GM18505 (cell line): ENCODE data around the gene BCAR3.
"Not testable (repeated sequence)": the region's sequence is repeated elsewhere in the genome, so short reads cannot be mapped to it uniquely, and the experiment has no call there.

Experiments used
- ATAC-seq: cut with Tn5 transposase; IDR thresholded peaks from one replicate; pipeline ENCODE4 v1.9.1; 2021; ENCODE audit not compliant: unreplicated experiment
- POLR2A ChIP-seq: IDR thresholded peaks from 4 replicates; pipeline ENCODE4 v1.6.1; 2011; ENCODE audit warnings: borderline replicate concordance; ENCODE audit not compliant: insufficient read depth, insufficient read length; ENCODE audit errors: extremely low read depth

Gene BCAR3

DNA sequence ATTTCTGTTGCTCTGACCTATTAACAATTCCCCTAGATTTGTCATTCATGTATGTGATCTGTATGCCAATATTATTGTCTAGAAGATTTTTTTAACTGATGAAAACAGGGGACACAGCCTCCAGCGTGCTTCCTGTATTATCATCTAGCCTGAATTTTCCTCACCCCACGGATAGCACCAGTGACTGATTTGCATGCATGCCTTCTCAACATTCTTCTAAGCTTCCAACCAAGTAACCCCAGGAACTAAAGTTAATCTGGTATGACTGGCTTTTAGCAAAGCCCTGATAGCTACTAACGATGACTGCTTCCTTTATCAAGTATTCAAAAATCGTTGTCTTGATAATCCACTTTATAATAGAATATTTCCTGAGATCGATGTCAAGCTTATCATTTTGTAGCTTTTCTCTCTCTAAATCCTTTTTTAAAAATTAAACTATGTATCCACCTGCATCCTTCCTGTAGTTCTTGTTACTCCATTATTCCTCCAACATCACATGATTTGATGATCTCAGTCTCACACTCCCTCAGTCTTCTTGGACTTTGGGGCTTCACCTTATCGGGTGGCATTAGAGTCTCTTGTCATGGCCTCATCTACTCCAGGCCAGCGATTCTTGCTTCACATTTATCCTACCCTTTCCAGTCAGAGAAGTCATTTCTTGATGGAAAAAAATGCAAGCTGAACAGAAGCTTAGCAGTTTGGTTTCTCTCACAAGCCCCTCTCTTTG, 19.0 kb downstream of the BCAR3 start:
- TF ChIP-seq POLR2A, result no peak
- ATAC-seq, result no peak

DNA sequence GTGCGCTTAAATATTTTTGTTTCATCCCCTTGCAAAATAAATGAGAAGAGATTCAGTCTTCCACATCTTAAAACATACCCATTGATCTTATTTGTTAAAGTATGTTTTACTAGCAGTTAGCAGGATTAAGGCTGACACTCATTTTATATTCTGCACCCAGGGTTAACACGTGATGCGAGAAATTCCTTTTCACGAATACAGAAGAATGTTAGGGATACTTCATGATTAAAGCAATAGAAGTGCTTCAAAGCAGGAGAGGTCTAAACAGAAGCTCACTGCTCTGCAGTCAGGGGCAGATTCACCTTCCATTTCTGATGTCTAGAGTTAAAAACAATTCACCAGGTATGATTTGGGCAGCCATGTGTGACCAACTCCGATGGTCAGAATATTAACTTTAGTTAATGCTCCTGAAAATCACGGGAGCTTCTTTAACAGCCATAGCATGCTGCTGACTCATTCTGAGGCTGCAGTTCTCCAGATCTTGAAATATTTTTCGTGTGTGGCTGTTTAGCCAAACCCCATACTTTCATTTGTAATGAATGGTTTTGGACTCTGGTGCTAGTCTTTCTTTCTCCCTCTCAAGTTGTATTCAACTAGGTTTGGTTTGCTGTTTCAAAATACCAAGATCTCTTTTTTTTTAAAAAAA, 19.7 kb downstream of the BCAR3 start:
- TF ChIP-seq POLR2A, result no peak
- ATAC-seq, result no peak

DNA sequence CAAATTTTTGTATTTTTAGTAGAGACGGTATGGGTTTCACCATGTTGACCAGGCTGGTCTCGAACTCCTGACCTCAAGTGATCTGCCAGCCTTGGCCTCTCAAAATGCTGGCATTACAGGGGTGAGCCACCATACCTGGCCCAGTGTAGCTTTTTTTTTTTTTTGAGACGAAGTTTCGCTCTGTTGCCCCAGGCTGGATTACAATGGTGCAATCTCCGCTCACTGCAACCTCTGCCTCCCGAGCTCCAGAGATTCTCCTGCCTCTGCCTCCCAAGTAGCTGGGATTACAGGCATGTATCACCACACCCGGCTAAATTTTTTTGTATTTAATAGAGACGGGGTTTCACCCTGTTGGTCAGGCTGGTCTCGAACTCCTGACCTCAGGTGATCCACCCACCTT, 20.3 kb downstream of the BCAR3 start:
- not testable (repeated sequence) for ATAC-seq

DNA sequence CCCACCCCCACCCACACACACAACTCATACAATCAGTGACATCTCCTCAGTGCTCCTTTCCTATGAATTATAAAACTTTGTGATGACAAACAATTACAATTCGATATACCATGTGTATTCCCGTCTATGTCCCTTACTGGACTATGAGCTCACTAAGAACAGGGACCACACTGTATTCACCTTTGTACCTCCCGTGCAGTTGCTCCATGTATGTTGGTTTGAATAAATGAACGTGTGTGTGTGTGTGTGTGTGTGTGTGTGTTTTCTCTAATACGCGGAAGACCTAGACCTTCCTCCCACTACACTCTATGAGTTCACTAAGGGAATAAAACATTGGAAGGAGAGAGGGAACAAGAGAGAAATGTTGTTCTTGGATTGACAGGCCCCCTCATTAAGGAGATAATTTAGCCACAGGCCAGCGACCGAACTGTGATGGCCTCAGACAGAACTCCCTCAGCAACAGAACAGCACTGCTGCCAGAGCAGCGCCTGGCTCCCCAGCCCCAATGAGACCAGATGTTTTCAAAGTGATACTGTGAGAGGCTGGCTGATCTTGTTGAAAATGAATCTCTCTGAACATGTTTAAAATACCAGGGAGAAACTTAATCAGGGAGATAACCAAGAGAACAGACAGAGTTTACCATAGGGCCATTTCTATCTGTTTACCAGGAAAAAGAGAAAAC, 21.7 kb downstream of the BCAR3 start:
- no peak for ATAC-seq
- TF ChIP-seq POLR2A, result no peak

DNA sequence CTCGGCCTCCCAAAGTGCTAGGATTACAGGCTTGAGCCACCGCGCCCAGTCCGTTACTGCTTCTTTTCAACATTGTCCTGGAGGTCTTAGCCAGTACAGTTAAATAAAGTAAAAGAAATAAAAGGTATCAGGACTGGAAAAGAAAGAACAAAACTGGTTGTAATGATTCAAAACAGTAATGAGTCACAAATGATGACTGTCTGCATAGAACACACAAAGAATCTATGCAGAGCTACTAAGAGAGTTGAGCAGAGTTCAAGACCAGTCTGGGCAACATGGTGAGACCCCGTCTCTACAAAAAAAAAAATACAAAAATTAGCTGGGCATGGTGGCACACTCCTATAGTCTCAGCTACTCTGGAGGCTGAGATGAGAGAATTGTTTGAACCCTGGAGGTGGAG, 23.4 kb downstream of the BCAR3 start:
- TF ChIP-seq POLR2A, result no peak
- no peak for ATAC-seq

DNA sequence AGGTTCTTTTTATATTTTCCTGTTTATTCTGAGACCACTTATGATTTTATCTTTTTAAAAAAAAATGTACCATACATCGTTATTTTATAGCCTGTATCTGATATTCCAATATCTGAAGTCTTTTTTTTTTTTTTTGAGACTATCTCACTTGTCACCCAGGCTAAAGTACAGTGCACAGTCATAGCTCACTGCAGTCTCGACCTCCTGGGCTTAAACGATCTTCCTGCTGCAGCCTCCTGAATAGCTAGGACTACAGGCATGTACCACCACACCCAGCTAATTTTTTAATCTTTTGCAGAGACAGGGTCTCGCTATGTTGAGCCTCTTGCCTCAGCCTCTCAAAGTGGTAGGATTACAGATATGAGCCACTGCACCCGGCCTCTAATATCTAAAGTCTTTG, 25.1 kb downstream of the BCAR3 start:
- no peak for ATAC-seq
- no peak for TF ChIP-seq POLR2A

DNA sequence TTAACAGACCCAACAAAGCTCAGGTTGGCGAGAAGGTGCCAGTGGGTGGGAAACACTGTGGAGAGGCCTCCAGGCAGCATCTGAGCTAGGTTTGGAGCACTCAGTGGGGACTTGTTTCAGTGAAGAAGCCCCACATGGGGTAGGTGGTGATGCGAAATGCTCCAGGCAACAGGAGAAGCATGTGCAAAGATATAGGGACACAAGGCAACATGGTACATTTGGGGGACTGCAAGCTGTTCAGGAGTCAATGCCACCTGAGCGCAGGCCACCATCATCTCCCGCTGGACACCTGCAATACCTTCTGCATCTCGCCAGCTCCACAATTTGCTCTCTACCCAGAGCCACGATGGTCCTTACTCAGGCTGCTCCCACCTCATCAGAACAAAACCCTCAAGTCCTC, 28.0 kb downstream of the BCAR3 start:
- no peak for ATAC-seq
- TF ChIP-seq POLR2A, result no peak

DNA sequence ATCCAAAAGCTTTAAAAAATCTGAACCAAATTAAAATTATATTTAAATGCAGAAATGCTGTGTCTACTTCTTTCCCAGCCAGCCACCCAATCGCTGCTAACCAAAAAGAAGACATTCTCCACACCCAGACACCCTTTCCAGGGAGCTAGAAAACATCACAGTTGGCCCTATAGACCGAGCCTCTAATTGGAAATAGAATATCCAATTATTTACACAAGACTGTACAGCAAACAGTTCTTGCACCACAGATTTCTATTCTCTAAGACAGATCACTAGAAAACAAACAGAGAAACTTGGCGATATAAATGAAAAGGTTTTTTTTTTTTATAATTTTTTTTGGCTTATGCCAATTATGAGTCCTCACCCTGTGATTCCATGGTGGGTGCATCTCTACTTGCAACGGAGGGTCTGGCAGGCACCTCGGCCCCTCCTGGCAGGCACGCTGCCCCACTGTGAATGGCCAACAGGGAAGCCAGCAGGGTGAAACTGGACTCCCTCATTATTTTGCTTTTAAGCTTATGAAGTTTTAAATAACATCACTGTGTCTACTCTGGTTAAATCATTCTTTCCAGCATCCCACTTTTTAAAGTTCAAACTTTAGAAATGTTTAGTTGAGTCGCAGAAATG, 29.2 kb downstream of the BCAR3 start:
- no peak for ATAC-seq
- TF ChIP-seq POLR2A, result no peak

DNA sequence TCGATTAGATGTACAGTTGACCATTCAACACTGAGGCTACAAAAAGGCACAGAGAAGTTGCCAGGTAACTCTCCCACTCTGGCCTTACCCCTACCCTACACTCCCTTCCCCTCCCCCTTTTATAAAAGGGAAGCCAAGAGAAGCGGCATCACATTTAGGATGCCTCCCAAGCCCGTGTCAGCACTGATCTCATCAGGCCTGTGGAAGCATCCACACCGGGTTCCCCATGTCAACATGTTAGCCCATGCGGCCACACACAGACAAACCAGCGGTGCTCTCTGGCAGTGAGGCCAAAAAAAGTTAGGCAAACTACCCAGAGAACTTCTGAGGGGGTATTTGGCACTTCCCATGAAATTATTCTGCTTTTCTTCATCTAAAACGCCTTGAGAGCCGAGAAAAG, 29.9 kb downstream of the BCAR3 start:
- TF ChIP-seq POLR2A, result no peak
- no peak for ATAC-seq

DNA sequence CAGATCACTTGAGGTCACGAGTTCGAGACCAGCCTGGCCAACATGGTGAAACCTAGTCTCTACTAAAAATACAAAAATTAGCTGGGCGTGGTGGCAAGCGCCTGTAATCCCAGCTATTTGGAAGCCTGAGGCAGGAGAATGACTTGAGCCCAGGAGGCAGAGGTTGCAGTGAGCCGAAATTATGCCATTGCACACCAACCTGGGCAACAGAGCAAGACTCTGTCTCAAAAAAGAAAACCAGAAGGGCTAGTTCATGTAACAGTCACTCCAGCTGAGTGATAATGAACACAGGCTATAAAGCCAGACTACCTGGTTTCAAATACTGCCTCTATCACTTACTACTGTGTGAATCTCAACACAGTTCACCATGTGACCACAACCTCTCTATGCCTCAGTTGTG, 31.5 kb downstream of the BCAR3 start:
- ATAC-seq, result not testable (repeated sequence)

DNA sequence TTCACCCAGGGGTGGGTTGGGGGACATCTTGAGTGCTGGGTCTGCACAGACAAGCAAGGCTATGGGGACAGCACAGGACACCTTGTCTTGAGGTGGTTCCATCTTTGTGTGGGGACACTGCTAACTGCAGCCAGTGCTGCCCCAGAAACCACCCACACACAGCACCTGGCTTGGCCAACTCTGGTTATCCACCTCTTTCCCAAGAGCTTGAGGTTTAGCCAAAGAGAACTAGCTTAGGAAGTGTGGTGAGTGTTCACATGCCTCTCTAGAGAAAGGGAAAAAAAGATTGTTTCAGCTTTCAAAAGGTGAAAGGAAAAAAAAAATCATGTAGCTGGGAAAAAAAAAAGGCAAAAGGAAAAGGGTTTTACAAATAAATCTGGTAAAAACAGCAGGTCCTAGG, 32.4 kb downstream of the BCAR3 start:
- no peak for TF ChIP-seq POLR2A
- ATAC-seq, result no peak

DNA sequence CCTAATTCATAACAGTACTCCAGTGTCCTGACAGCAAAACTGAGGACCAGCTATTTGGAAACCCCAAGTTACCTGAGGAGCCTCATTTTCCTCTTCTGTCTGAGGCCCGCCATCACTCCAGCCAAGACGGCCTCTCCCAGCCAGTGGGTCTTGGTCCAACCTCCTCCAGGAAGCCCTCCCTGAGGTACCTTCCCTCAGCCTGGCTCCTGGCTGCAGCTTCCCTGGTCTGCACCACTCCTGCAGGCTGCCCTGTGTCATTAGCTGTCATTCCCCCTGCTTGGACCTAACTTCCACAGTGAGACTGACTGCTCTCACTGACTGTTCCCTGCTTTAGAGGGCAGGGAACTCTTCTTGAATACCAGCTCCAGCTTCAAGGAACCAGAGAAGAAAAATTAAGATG, 33.0 kb downstream of the BCAR3 start:
- no peak for ATAC-seq
- TF ChIP-seq POLR2A, result no peak

DNA sequence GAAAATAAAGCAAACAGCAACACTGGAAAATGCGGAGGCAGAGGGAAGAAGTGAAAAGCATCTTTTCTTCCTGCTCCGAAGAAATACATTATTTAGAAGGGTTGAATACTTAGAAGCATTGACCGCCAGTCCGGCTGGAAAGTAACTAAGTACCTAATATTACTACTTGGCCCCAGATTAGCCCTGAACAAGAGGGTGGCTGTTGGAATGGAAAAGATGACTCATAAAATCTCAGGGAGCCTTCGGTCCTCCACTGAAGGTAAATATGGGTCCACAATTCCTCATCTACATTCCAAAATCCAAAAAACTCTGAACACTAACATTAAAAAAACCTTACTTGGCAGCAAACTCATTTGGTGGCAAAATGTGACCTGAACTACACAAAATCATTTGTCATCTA, 40.1 kb downstream of the BCAR3 start:
- no peak for TF ChIP-seq POLR2A
- ATAC-seq, result no peak
